ENCODE measurements around the gene SCGB1C2. TPM values are rescaled to one million over a fixed set of nuclear protein-coding genes. Genes with fewer than 3 reads are reported as not detected.

The SCGB1C2 gene
- total RNA-seq, 1 donor from 2014 or later, result not detected

- H3K36me3 ChIP-seq (ENCODE audit: control insufficient read depth, insufficient read depth, low read length), result peaks cover 2% of the 10 kb centered on the region
- DNase-seq (ENCODE audit: low read depth), result no peak
- no peaks in the 10 kb centered on the region for H3K27me3 ChIP-seq (ENCODE audit: control insufficient read depth, insufficient read depth, low read length)
- no peak overlapping the region for H3K4me3 ChIP-seq (ENCODE audit: low read depth, low read length)
- TF ChIP-seq CTCF (IDR thresholded peaks at IDR 0.05; ENCODE audit: insufficient read depth, low read length, poor library complexity, severe bottlenecking), result no peak
These were observed 23.0 kb downstream of the SCGB1C2 start for GRCh38 chr17:160336-160735.

GRCh38 chr17:161481-161880, 24.1 kb downstream of the SCGB1C2 start:
- TF ChIP-seq CTCF (IDR thresholded peaks at IDR 0.05; ENCODE audit: insufficient read depth, low read length, poor library complexity, severe bottlenecking), result no peak
- H3K27me3 ChIP-seq (ENCODE audit: control insufficient read depth, insufficient read depth, low read length), result no peaks in the 10 kb centered on the region
- DNase-seq (ENCODE audit: low read depth), result no peak
- no peak overlapping the region for H3K4me3 ChIP-seq (ENCODE audit: low read depth, low read length)
- H3K36me3 ChIP-seq (ENCODE audit: control insufficient read depth, insufficient read depth, low read length), result peaks cover 3% of the 10 kb centered on the region

GRCh38 chr17:162689-163088, 25.3 kb downstream of the SCGB1C2 start:
- no peak for DNase-seq (ENCODE audit: low read depth)
- Histone ChIP-seq H3K27me3 (ENCODE audit: control insufficient read depth, insufficient read depth, low read length) (no peaks in the 10 kb centered on the region), H3K36me3 (ENCODE audit: control insufficient read depth, insufficient read depth, low read length) (peaks cover 3% of the 10 kb centered on the region), H3K4me3 (ENCODE audit: low read depth, low read length) (no peak overlapping the region)
- TF ChIP-seq CTCF (IDR thresholded peaks at IDR 0.05; ENCODE audit: insufficient read depth, low read length, poor library complexity, severe bottlenecking), result no peak

GRCh38 chr17:163514-164098, 26.2 kb downstream of the SCGB1C2 start:
- TF ChIP-seq CTCF (IDR thresholded peaks at IDR 0.05; ENCODE audit: insufficient read depth, low read length, poor library complexity, severe bottlenecking), result peak; percentile 2
- Histone ChIP-seq H3K27me3 (ENCODE audit: control insufficient read depth, insufficient read depth, low read length) (no peaks in the 10 kb centered on the region), H3K36me3 (ENCODE audit: control insufficient read depth, insufficient read depth, low read length) (peaks cover 3% of the 10 kb centered on the region), H3K4me3 (ENCODE audit: low read depth, low read length) (no peak overlapping the region)
- DNase-seq (ENCODE audit: low read depth), result no peak

GRCh38 chr17:164303-165235, 27.2 kb downstream of the SCGB1C2 start:
- DNase-seq (ENCODE audit: low read depth), result no peak
- Histone ChIP-seq H3K27me3 (ENCODE audit: control insufficient read depth, insufficient read depth, low read length) (no peaks in the 10 kb centered on the region), H3K36me3 (ENCODE audit: control insufficient read depth, insufficient read depth, low read length) (peaks cover 3% of the 10 kb centered on the region), H3K4me3 (ENCODE audit: low read depth, low read length) (no peak overlapping the region)
- TF ChIP-seq CTCF (IDR thresholded peaks at IDR 0.05; ENCODE audit: insufficient read depth, low read length, poor library complexity, severe bottlenecking), result peak; percentile 56

All from kidney epithelial cell (primary cell).